ENCODE results near the gene E2F6.

The E2F6 gene

DNA sequence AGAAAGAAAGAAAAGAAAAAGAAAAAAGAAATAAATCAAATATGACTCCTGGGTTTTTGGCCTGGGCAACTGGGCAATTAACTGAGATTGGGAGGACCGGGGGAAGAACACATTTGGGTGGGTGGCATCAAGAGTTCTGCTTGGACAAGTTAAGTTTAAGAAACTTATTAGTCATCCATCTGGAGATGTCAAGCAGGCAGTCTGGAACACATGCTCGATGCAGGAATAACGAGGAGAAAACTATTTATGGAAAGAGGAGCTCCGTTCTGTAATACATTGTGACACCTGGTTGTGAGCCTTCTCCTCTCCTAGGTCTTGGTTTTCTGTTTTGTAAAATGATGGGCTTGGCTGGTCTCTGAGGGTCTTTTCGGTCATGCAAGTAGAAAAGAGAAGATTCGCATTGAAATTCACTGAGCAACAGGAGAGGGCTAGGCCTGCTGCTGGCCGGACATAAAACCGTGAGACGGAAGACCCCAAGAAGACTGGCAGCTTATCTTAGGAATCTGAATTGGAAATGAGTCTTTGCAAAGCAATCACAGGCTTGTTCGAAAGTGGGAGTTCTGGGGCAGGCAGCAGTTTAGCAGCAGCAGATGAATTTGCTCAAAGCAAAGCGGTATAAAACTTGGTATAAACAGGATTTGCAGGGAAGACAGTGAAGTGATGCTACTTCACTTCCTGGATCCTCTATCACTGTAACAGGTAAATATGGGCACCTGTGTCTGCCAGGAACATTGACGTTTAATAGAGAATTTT lies 51.4 kb downstream of the E2F6 start:
- TF ChIP-seq, protein P1, sequence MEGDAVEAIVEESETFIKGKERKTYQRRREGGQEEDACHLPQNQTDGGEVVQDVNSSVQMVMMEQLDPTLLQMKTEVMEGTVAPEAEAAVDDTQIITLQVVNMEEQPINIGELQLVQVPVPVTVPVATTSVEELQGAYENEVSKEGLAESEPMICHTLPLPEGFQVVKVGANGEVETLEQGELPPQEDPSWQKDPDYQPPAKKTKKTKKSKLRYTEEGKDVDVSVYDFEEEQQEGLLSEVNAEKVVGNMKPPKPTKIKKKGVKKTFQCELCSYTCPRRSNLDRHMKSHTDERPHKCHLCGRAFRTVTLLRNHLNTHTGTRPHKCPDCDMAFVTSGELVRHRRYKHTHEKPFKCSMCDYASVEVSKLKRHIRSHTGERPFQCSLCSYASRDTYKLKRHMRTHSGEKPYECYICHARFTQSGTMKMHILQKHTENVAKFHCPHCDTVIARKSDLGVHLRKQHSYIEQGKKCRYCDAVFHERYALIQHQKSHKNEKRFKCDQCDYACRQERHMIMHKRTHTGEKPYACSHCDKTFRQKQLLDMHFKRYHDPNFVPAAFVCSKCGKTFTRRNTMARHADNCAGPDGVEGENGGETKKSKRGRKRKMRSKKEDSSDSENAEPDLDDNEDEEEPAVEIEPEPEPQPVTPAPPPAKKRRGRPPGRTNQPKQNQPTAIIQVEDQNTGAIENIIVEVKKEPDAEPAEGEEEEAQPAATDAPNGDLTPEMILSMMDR (IDR thresholded peaks at IDR 0.05), result no peak
- intact Hi-C loops (cut with DNase I; ENCODE audit: low total_unique reads), result loop anchor here (5.0 kb wide), 2 partner anchors 182 to 282 kb away; a partner anchor contains a TSS
- Histone ChIP-seq H3K27me3 (no peaks in the 10 kb centered on the region), H3K4me3 (no peak overlapping the region), H3K27ac (no peak overlapping the region), H3K9me3 (peaks cover 0 to 7% (median 4%) of the 10 kb centered on the region in 3 donors), H3K4me1 (peaks cover 0 to 22% (median 2%) of the 10 kb centered on the region in 4 donors), H3K36me3 (no peaks in the 10 kb centered on the region)
- DNase-seq, result no peak

GRCh38 chr2:11412449-11412810 lies 53.5 kb downstream of the E2F6 start:
- no peaks in the 10 kb centered on the region for H3K27me3 ChIP-seq
- H3K4me3 ChIP-seq, result no peak overlapping the region
- H3K4me1 ChIP-seq, result peaks cover 0 to 41% (median 10%) of the 10 kb centered on the region in 4 donors
- TF ChIP-seq, protein P1 (IDR thresholded peaks at IDR 0.05), result no peak
- H3K27ac ChIP-seq, result no peak overlapping the region
- H3K9me3 ChIP-seq, result no peaks in the 10 kb centered on the region
- no peaks in the 10 kb centered on the region for H3K36me3 ChIP-seq
- intact Hi-C loops (cut with DNase I; ENCODE audit: low total_unique reads), result loop anchor here (5.0 kb wide), 2 partner anchors 180 to 280 kb away; a partner anchor contains a TSS
- no peak for DNase-seq

DNA sequence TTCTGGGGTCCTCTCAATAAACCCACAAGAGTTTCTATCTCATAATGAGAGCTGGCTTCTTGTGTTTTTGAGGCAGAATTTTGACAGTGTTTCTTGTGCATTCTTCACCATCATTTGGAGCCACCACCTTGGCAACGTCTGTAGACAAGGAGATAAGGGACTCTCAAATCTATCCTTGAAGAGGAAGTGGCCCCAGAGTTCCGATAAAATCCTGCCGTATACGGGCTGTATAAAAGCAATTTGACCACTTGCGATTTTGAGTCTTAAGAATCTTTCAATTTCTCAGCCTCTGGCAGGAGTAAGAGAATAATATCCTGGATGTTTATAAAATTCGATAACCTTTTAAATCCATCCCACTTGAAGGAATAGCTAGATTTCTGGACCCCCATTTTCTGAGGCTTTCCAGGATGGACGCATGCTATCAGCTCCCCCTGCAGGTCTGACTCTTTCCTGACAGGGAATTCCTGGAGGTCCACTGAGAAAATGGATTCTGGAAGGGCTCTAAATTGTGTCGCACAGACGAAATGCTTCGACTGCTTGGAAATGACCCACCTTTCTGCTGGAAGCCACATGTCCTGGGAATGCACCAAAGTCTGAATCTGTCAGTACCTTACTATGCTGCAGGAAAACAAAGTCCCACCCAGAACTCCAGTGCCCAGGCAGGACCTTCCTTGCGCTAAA lies 54.1 kb downstream of the E2F6 start:
- intact Hi-C loops (cut with DNase I; ENCODE audit: low total_unique reads), result loop anchor here (5.0 kb wide), 2 partner anchors 180 to 280 kb away; a partner anchor contains a TSS
- H3K9me3 ChIP-seq, result no peaks in the 10 kb centered on the region
- peaks cover 0 to 47% (median 13%) of the 10 kb centered on the region in 4 donors for H3K4me1 ChIP-seq
- TF ChIP-seq, protein P1 (IDR thresholded peaks at IDR 0.05), result peak; percentile 82 to 87
- no peaks in the 10 kb centered on the region for H3K27me3 ChIP-seq
- no peak overlapping the region for H3K27ac ChIP-seq
- peak in 1 of 2 donors; percentile 41 for DNase-seq
- no peaks in the 10 kb centered on the region for H3K36me3 ChIP-seq
- H3K4me3 ChIP-seq, result peak overlapping the region; percentile 34 to 47

DNA sequence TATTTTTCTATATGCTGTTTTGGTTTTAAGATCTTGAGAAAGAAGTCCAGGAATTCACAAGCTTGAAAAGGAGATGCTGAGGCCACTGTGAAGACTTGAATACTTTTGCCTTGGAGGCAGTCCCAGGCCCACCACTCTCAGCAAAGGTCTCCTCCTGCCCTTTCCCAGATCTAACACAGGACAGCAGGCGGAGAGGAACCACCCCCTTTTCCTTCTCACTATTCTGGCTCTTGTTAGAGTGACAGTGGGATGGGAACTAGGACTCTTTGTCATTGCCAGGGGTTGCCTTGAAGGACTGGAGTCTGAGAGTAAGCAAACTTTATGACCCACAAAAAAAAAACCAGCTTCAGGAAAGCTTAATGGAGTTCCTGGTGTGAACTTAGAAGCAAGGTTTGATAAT lies 54.7 kb downstream of the E2F6 start:
- H3K9me3 ChIP-seq, result no peaks in the 10 kb centered on the region
- H3K4me3 ChIP-seq, result peak overlapping the region in 1 of 2 donors; percentile 47
- TF ChIP-seq, protein P1 (IDR thresholded peaks at IDR 0.05), result no peak
- intact Hi-C loops (cut with DNase I; ENCODE audit: low total_unique reads), result loop anchor here (5.0 kb wide), 2 partner anchors 179 to 279 kb away; a partner anchor contains a TSS
- H3K27me3 ChIP-seq, result no peaks in the 10 kb centered on the region
- no peak overlapping the region for H3K27ac ChIP-seq
- H3K36me3 ChIP-seq, result no peaks in the 10 kb centered on the region
- no peak for DNase-seq
- peaks cover 0 to 53% (median 15%) of the 10 kb centered on the region in 4 donors for H3K4me1 ChIP-seq

- intact Hi-C loops (cut with DNase I; ENCODE audit: low total_unique reads), result loop anchor here (5.0 kb wide), 2 partner anchors 178 to 278 kb away; a partner anchor contains a TSS
- no peak overlapping the region for H3K4me3 ChIP-seq
- no peak overlapping the region for H3K27ac ChIP-seq
- peaks cover 0 to 65% (median 23%) of the 10 kb centered on the region in 4 donors for H3K4me1 ChIP-seq
- DNase-seq, result no peak
- TF ChIP-seq, protein P1 (IDR thresholded peaks at IDR 0.05), result no peak
- H3K36me3 ChIP-seq, result no peaks in the 10 kb centered on the region
- H3K27me3 ChIP-seq, result no peaks in the 10 kb centered on the region
- H3K9me3 ChIP-seq, result no peaks in the 10 kb centered on the region
These were observed 55.9 kb downstream of the E2F6 start for GRCh38 chr2:11410101-11410500.

Data from tibial artery (tissue), 4 donors.